ENCODE measurements around the gene DHRSX. TPM values are rescaled to one million over a fixed set of nuclear protein-coding genes. Genes with fewer than 3 reads are reported as not detected.

DHRSX gene
- total and polyA plus RNA-seq, 9 of the 15 experiments (the other 6 are each of a cell fraction or from before 2014, with no cell fraction given) = 0.59 to 11.0 (median 6.2) TPM

GRCh38 chrX:2451501-2452316, 49.1 kb downstream of the DHRSX start (continued):
- TF ChIP-seq CHD7 (IDR thresholded peaks at IDR 0.05; ENCODE audit: low read depth, low read length) (no peak), ZNF644 (tag; IDR thresholded peaks at IDR 0.05; ENCODE audit: low read depth) (no peak), U2AF1 (optimal IDR thresholded peaks at IDR 0.05; ENCODE audit: low read depth, low read length) (no peak), MITF (IDR thresholded peaks at IDR 0.05) (0 out of 2 replicates have a peak, but pooled peaks have one; percentile 57), SAFB2 (IDR thresholded peaks at IDR 0.05; ENCODE audit: borderline replicate concordance, low read depth, low read length, severe bottlenecking) (no peak), ZC3H8 (IDR thresholded peaks at IDR 0.05) (no peak), MAX (CRISPR knock-in tag; IDR thresholded peaks at IDR 0.05) (peak; percentile 69), CREM (IDR thresholded peaks at IDR 0.05; ENCODE audit: low read depth) (no peak), POLR3A (IDR thresholded peaks at IDR 0.05; ENCODE audit: borderline replicate concordance, extremely low read depth, insufficient read depth, insufficient read length) (no peak), CHD1 (IDR thresholded peaks at IDR 0.05; ENCODE audit: low read length) (no peak), ETV6 (IDR thresholded peaks at IDR 0.05; ENCODE audit: borderline replicate concordance in 1 of 2, low read depth in 2 of 2, low read length in 1 of 2) (no peak), ETV6 (CRISPR knock-in tag; IDR thresholded peaks at IDR 0.05; ENCODE audit: borderline replicate concordance) (no peak), JUND (IDR thresholded peaks at IDR 0.05; ENCODE audit: borderline replicate concordance, low read depth, low read length) (peak; percentile 17; the same call in 1 of the 2 replicates), JUND (tag; IDR thresholded peaks at IDR 0.05; ENCODE audit: borderline replicate concordance, low read depth, low read length) (peak; percentile 16; the same call in 1 of the 3 replicates)
